ENCODE measurements around the gene LRBA.

DNA sequence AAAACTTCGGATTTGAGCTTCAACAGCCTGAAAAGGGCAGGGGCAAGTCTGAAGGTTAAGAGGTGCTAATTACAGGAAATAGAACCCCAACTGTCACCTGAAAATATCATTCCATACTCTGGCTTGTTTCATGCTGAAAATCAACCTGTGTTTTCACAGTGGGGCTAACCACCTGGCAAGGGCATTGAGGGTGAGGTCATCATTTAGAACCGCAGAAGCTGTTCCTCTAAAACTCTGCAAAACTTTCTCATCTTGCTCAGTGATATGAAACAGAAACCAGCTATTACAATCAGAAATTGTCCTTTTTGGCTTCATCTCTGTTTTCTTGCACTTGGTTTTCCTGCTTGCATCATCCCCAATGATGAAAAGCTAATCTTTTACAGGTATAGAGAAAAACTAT, 689.2 kb downstream of the LRBA start:
- TF ChIP-seq, protein P1, sequence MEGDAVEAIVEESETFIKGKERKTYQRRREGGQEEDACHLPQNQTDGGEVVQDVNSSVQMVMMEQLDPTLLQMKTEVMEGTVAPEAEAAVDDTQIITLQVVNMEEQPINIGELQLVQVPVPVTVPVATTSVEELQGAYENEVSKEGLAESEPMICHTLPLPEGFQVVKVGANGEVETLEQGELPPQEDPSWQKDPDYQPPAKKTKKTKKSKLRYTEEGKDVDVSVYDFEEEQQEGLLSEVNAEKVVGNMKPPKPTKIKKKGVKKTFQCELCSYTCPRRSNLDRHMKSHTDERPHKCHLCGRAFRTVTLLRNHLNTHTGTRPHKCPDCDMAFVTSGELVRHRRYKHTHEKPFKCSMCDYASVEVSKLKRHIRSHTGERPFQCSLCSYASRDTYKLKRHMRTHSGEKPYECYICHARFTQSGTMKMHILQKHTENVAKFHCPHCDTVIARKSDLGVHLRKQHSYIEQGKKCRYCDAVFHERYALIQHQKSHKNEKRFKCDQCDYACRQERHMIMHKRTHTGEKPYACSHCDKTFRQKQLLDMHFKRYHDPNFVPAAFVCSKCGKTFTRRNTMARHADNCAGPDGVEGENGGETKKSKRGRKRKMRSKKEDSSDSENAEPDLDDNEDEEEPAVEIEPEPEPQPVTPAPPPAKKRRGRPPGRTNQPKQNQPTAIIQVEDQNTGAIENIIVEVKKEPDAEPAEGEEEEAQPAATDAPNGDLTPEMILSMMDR (IDR thresholded peaks at IDR 0.05), result no peak
- no peak for TF ChIP-seq GABPA (IDR thresholded peaks at IDR 0.05; ENCODE audit: low read depth)
- no peak for TF ChIP-seq RFX5 (IDR thresholded peaks at IDR 0.05; ENCODE audit: low read length)
- no peak for TF ChIP-seq TAF1 (IDR thresholded peaks at IDR 0.05; ENCODE audit: borderline replicate concordance, low read depth, low read length)

Data from SK-N-SH (cell line).